Cortex of kidney (tissue), 1 donor: ENCODE results near the gene GALNT11.
"Not testable (repeated sequence)": the region's sequence is repeated elsewhere in the genome, so short reads cannot be mapped to it uniquely, and the experiment has no call there.

Source experiments
- DNase-seq: peaks from one replicate; lab custom pipeline; 2025; lab: John Stamatoyannopoulos, UW

GALNT11 gene

GRCh38 chr7:152025077-152025936, at the start of gene GALNT11:
Gene GALNT11 (plus strand): TSS chr7:152025674. CDS start chr7:152094228, 68,554 bp downstream.
- peak; percentile 41 for DNase-seq

GRCh38 chr7:151978616-151979015, 46.9 kb upstream of the GALNT11 start:
- no peak for DNase-seq

GRCh38 chr7:151981223-151981622, 44.3 kb upstream of the GALNT11 start:
- DNase-seq, result no peak

DNA sequence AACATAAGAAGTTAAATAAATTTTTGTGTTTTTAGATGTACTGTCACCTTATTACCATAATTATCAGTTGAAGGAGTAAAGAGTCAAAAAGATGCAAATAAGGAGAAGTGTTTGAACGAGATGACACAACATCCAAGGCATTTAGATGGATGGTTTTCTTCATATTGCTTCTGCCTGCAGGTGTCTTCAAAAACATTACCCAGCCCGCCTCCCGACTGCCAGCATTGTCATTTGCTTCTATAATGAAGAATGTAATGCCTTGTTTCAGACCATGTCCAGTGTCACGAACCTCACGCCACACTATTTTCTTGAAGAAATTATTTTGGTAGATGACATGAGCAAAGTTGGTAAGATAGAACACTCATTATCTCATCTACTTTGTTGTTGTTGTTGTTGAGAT, 42.7 kb upstream of the GALNT11 start:
- no peak for DNase-seq

GRCh38 chr7:151984612-151985011, 40.9 kb upstream of the GALNT11 start:
- DNase-seq, result no peak

GRCh38 chr7:151987748-151988529, 37.5 kb upstream of the GALNT11 start:
- no peak for DNase-seq

- DNase-seq, result no peak
These were observed 33.1 kb upstream of the GALNT11 start for GRCh38 chr7:151992375-151992774.

DNA sequence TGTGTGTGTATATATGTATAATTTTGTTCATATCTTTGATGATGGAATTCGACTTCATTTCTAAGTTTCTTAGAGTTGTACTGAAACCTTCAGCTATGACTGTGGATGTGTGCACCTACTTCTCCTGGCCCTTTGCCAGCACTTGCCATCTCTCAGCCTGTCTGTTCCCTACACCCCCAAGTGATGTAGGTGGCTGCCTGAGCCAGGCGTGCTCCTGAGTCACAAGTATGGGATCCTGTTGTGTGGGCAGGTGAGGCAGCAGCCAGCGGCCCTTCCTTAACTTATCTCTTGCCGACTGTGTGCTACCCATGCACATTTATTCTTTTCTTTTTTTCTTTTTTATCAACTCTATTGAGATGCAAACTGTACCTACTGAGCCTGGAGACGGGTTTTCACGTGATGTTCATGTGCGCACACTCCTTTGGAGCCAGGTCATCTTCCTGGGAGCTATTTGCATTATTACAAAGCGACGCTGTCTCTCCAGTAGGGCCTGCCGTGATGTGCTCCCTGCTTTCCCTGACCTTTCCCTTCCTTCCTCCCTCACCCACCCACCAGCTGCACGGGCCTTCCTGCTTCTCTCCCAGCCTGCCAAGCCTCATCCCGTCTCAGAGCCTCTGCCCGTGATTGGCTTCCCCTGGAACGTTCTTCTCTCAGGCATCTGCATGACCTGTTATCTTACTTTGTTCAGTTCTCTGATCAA, 31.3 kb upstream of the GALNT11 start:
- no peak for DNase-seq

GRCh38 chr7:151999424-152000090, 25.9 kb upstream of the GALNT11 start:
- no peak for DNase-seq

GRCh38 chr7:152000191-152000590, 25.3 kb upstream of the GALNT11 start:
- no peak for DNase-seq

DNA sequence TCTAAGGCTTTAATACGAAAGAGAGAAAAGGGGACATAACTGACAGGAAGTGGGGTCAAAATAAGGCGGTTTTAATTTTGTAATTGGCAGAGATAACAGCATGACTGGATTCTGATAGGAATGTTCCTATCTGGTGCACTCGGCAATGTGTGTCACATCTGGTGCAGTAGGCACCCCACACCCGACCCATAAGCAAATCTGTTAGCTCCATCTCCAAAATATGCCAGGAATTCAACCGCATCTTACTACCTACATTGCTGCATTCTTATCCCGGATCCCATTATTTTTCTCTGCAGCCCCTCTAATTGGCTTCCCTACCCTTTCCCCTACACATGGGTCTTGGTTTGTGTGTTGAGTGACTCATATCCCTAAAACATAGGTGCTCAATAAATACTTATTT, 19.1 kb upstream of the GALNT11 start:
- DNase-seq, result no peak

DNA sequence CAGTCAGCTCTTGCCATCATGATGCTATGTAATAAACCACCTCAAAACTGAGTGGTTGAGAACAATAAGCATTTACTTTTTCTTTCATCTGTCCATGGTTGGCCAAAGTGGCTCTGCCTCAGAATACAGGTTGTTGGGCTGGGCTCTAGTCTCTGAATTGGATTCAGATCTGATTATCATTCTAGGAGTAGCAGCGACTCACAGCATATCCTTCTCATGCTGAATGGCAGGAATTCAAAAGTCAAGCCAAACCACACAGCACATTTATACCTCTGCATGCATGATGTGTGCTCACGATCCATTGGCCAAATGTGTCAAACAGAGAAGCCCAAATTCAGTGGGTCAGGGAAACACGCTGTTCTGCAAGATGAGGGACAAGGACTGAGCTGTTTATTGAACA, 13.6 kb upstream of the GALNT11 start:
- DNase-seq, result no peak

DNA sequence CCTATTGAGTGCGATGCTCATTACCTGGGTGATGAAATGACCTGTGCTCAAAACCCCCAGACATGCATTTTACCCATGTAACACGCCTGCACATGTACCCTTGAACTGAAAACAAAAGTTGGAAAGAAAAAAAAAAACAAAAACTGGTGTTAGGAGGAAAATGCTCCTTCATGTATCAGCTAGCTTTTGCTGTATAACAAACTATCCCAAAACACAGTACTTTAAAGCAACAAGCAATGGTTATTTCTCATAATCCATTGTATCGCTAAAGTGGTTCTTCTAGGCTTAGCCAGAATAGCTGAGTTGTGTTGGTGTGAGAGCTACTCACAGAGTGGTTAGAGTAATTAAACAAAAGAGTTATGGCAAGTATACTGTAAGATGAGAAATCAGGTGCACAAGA, 12.2 kb upstream of the GALNT11 start:
- DNase-seq, result no peak

DNA sequence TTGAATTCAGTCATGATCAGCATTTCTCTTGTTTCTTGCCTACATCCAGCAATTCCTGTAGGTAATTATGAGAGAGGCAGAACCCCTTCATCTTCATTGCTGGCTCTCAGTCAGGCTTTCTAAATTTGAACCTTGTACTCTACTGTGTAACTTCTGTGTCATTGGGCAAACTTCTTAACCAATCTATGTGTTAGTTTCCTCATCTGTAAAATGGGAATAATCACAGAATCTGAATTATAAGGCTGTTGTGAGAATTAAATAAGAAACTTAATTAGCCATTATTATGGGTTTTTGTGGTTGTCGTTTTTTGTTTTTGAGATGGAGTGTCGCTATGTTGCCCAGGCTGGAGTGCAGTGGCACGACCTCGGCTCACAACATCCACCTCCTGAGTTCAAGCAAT, 11.5 kb upstream of the GALNT11 start:
- no peak for DNase-seq

GRCh38 chr7:152014722-152015121, 10.8 kb upstream of the GALNT11 start:
- no peak for DNase-seq

GRCh38 chr7:152015600-152015999, 9.9 kb upstream of the GALNT11 start:
- no peak for DNase-seq

- no peak for DNase-seq
These were observed 8.5 kb upstream of the GALNT11 start for GRCh38 chr7:152016947-152017346.

DNA sequence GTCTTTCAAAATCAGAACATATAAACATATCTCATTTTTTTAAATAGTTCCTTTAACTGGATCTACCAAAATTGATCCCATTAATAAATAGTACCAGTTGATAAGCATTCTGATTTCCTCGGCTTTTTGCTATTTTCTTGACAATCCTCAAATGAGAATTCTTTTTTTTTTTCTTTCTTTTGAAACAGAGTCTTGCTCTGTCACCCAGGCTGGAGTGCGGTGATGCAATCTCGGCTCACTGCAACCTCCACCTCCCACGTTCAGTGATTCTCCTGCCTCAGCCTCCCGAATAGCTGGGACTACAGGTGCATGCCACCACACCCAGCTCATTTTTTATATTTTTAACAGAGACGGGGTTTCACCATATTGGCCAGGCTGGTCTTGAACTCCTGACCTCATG, 7.8 kb upstream of the GALNT11 start:
- not testable (repeated sequence) for DNase-seq

DNA sequence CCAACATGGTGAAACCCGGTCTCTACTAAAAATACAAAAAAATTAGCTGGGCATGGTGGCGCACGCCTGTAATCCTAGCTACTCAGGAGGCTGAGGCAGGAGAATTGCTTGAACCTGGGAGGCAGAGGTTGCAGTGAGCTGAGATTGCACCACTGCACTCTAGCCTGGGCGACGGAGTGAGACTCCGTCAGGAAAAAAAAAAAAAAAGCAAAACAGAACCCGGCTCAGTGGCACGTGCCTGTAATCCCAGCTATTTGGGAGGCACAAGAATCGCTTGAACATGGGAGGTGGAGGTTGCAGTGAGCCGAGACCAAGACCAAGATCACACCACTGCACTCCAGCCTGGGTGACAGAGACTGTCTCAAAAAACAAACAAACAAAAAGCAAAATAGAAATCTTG, 3.7 kb upstream of the GALNT11 start:
- not testable (repeated sequence) for DNase-seq

GRCh38 chr7:152025937-152026890, 740 bp downstream of the GALNT11 start:
- no peak for DNase-seq
